HepG2 (cell line): ENCODE measurements around the gene ATG9A. TPM values are rescaled to one million over a fixed set of nuclear protein-coding genes. Genes with fewer than 3 reads are reported as not detected.

ENCODE experiments used
- AHR ChIP-seq: IDR thresholded peaks from 2 replicates; pipeline ENCODE4 v1.6.1; 2018; ENCODE audit warnings: missing genetic modification reagents, missing compliant biosample characterization
- AKAP8 ChIP-seq: sonication (generic); formaldehyde crosslinking; IDR thresholded peaks from 2 replicates; pipeline ENCODE4 v1.5.1; 2020; ENCODE audit warnings: mild to moderate bottlenecking, missing genetic modification reagents
- BHLHE40 ChIP-seq: IDR thresholded peaks from 2 replicates; pipeline ENCODE4 v1.6.1; 2011; ENCODE audit warnings: low read length, improper control_type of control experiment
- CCDC6 ChIP-seq: sonication (generic); formaldehyde crosslinking; IDR thresholded peaks from 2 replicates; pipeline ENCODE4 v1.8.1; 2022; ENCODE audit warnings: mild to moderate bottlenecking, missing genetic modification reagents, moderate library complexity
- CEBPZ ChIP-seq: IDR thresholded peaks from 2 replicates; pipeline ENCODE4 v1.6.1; 2012; ENCODE audit warnings: low read length, improper control_type of control experiment
- ELK4 ChIP-seq: sonication (generic); formaldehyde crosslinking; IDR thresholded peaks from 2 replicates; pipeline ENCODE4 v1.9.0; 2021; ENCODE audit warnings: missing genetic modification reagents, borderline replicate concordance
- GATA4 ChIP-seq: sonication (generic); IDR thresholded peaks from 2 replicates; pipeline ENCODE4 v1.6.1; 2016; ENCODE audit warnings: antibody characterized with exemption, low read depth, borderline replicate concordance
- GLI4 ChIP-seq: sonication (generic); formaldehyde crosslinking; IDR thresholded peaks from 2 replicates; pipeline ENCODE4 v1.5.1; 2020; ENCODE audit warnings: missing genetic modification reagents, mild to moderate bottlenecking, moderate library complexity, borderline replicate concordance
- HNRNPLL ChIP-seq: fragments of 200-400 bp; formaldehyde crosslinking; IDR thresholded peaks from 2 replicates; pipeline ENCODE4 v1.6.1; 2017; ENCODE audit warnings: mild to moderate bottlenecking, low read depth, low read length; ENCODE audit not compliant: poor library complexity, severe bottlenecking
- HOXA5 ChIP-seq: sonication (generic); formaldehyde crosslinking; IDR thresholded peaks from 2 replicates; pipeline ENCODE4 v1.4.0; 2020; ENCODE audit warnings: missing genetic modification reagents
- LBX2 ChIP-seq: sonication (generic); formaldehyde crosslinking; IDR thresholded peaks from 2 replicates; pipeline ENCODE4 v1.5.0; 2020; ENCODE audit warnings: missing genetic modification reagents, mild to moderate bottlenecking, borderline replicate concordance
- RBM22 ChIP-seq: fragments of 200-400 bp; formaldehyde crosslinking; optimal IDR thresholded peaks from 2 replicates; pipeline ENCODE3; 2017; ENCODE audit warnings: mild to moderate bottlenecking, low read length, moderate library complexity
- ZBTB25 ChIP-seq: IDR thresholded peaks from 2 replicates; pipeline ENCODE4 v1.6.1; 2018; ENCODE audit warnings: missing genetic modification reagents
- ZC3H13 ChIP-seq: sonication (generic); formaldehyde crosslinking; IDR thresholded peaks from 2 replicates; pipeline ENCODE4 v1.8.1; 2023; ENCODE audit warnings: mild to moderate bottlenecking, missing genetic modification reagents, moderate library complexity
- ZFX ChIP-seq: sonication (generic); formaldehyde crosslinking; IDR thresholded peaks from 2 replicates; pipeline ENCODE4 v1.4.0; 2020; ENCODE audit warnings: mild to moderate bottlenecking, low read depth, missing genetic modification reagents, moderate library complexity
- ZNF143 ChIP-seq: sonication (generic); formaldehyde crosslinking; IDR thresholded peaks from 2 replicates; pipeline ENCODE4 v1.4.0; 2020; ENCODE audit warnings: missing genetic modification reagents
- ZNF207 ChIP-seq: fragments of 450-650 bp; IDR thresholded peaks from 2 replicates; pipeline ENCODE4 v1.6.1; 2016; ENCODE audit warnings: antibody characterized with exemption, borderline replicate concordance
- ZNF337 ChIP-seq: sonication (generic); formaldehyde crosslinking; IDR thresholded peaks from 2 replicates; pipeline ENCODE4 v1.5.1; 2020; ENCODE audit warnings: missing genetic modification reagents, low read depth, mild to moderate bottlenecking, borderline replicate concordance
- ZNF629 ChIP-seq: sonication (generic); formaldehyde crosslinking; conservative IDR thresholded peaks from 2 replicates; pipeline ENCODE4 v1.5.0; 2020; ENCODE audit warnings: missing genetic modification reagents
- polyA plus RNA-seq, 8 experiments: library from polyadenylated mRNA; depleted of rRNA in 3 of 8; stranded (reverse) in 7 of 8; unstranded in 1 of 8; fragments of >200 nt; fragmentation: Illumina TruSeq in 4 of 8; extraction: Trizol in 4 of 8; gene quantifications; 2 replicates each; pipeline versions ENCODE4 v1.2.1 to v1.2.3, GENCODE V29; 2011 to 2016; ENCODE audit warnings: low read depth in 4 of 8, missing spikeins in 1 of 8, mixed read lengths in 1 of 8; ENCODE audit not compliant: insufficient read depth in 1 of 8
- total RNA-seq, 5 experiments: library from RNA; depleted of rRNA; stranded (reverse); fragments of >200 nt; fragmentation: Illumina TruSeq; extraction: Trizol; gene quantifications; 2 replicates each; pipeline ENCODE4 v1.2.3, GENCODE V29; 2016; ENCODE audit warnings: low read depth in 1 of 5

ATG9A gene
- total and polyA plus RNA-seq, 2 of the 13 experiments (the other 11 are each of a cell fraction or from before 2014, with no cell fraction given): 35.0 to 131 TPM

GRCh38 chr2:219229305-219230058, at the start of gene ATG9A, which contains the start of gene ANKZF1 (continued):
- peak; percentile 73; the same call in 1 of the 2 replicates for TF ChIP-seq CEBPZ
- TF ChIP-seq ZNF207: no peak
- TF ChIP-seq ZBTB25 (CRISPR knock-in tag): peak; percentile 68
- TF ChIP-seq HNRNPLL: peak; percentile 80
- TF ChIP-seq ZNF143: 0 out of 2 replicates have a peak, but pooled peaks have one; percentile 22
- no peak for TF ChIP-seq ELK4 (CRISPR knock-in tag)
- TF ChIP-seq GLI4: peak; percentile 90; the same call in 1 of the 2 replicates
- TF ChIP-seq GATA4: no peak
- TF ChIP-seq BHLHE40: peak; percentile 44; the same call in 1 of the 2 replicates
- TF ChIP-seq HOXA5 (CRISPR knock-in tag): peak; percentile 44; the same call in 1 of the 2 replicates
- peak; percentile 96 for TF ChIP-seq ZFX (CRISPR knock-in tag)
- TF ChIP-seq RBM22: no peak
- TF ChIP-seq ZNF629 (CRISPR knock-in tag): no peak
- peak; percentile 93; the same call in 1 of the 2 replicates for TF ChIP-seq ZNF337 (CRISPR knock-in tag)
- TF ChIP-seq LBX2 (CRISPR knock-in tag): no peak
- peak; percentile 18 for TF ChIP-seq CCDC6
- peak; percentile 76; the same call in 1 of the 2 replicates for TF ChIP-seq AHR (CRISPR knock-in tag)
- TF ChIP-seq AKAP8 (CRISPR knock-in tag): no peak
- TF ChIP-seq ZC3H13 (CRISPR knock-in tag): no peak
